Raji (cell line): Measurements from ENCODE around the gene MORN5.

Source experiments
- POLR2A ChIP-seq: IDR thresholded peaks from 2 replicates; pipeline ENCODE4 v1.6.1; 2011; ENCODE audit warnings: low read depth, low read length, control low read depth; ENCODE audit not compliant: insufficient read depth

MORN5 gene

GRCh38 chr9:122159026-122159924 is at the start of gene MORN5, which contains the start of gene NDUFA8:
MORN5 (plus strand) TSS chr9:122159908; CDS start chr9:122159973, 65 bp downstream.
NDUFA8 (minus strand) TSS chr9:122159779; CDS start chr9:122159677, 102 bp downstream.
- TF ChIP-seq POLR2A = peak; percentile 94

GRCh38 chr9:122110100-122110833 is 49.4 kb upstream of the MORN5 start:
- no peak for TF ChIP-seq POLR2A

- no peak for TF ChIP-seq POLR2A
Observed at GRCh38 chr9:122111413-122112085, 48.2 kb upstream of the MORN5 start.

GRCh38 chr9:122112238-122112637 is 47.5 kb upstream of the MORN5 start:
- TF ChIP-seq POLR2A = no peak

- TF ChIP-seq POLR2A = no peak
Observed at GRCh38 chr9:122113574-122113973, 46.1 kb upstream of the MORN5 start.

GRCh38 chr9:122115176-122116035 is 44.3 kb upstream of the MORN5 start:
- TF ChIP-seq POLR2A = no peak

- TF ChIP-seq POLR2A = no peak
Observed at GRCh38 chr9:122116040-122116439, 43.7 kb upstream of the MORN5 start.

- TF ChIP-seq POLR2A = no peak
Observed at GRCh38 chr9:122116448-122117173, 43.1 kb upstream of the MORN5 start.

GRCh38 chr9:122118343-122119165 is 41.2 kb upstream of the MORN5 start:
- no peak for TF ChIP-seq POLR2A

GRCh38 chr9:122119166-122119521 is 40.6 kb upstream of the MORN5 start:
- no peak for TF ChIP-seq POLR2A

- no peak for TF ChIP-seq POLR2A
Observed at GRCh38 chr9:122119721-122120120, 40.0 kb upstream of the MORN5 start.

- no peak for TF ChIP-seq POLR2A
Observed at GRCh38 chr9:122120316-122121071, 39.2 kb upstream of the MORN5 start.
